ENCODE results near the gene FBXO28. TPM values are rescaled to one million over a fixed set of nuclear protein-coding genes. Genes with fewer than 3 reads are reported as not detected.

FBXO28 gene
- total and polyA plus RNA-seq, 5 donors, result 7.7 to 19.9 (median 19.0) TPM

DNA sequence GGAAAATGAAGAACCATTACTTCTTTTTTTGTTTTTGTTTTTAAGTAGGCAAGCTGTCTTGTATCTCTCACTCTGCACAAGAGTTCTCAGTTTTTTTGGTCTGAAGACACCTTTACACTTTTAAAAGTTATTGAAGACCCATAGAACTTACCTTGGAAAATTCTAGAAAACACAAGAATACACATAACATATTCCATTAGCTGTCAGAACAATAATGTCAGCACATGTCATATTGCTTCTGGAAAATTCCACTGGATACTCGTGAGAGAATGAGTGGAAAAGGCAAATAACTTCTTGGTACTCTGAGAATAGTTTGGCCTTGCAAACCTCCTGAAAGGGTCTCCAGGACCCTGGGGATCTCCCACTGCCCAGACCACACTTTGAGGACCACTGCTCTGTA is 4.8 kb downstream of the FBXO28 start:
- H3K27ac ChIP-seq (ENCODE audit: low read length), result no peak overlapping the region
- H3K27me3 ChIP-seq (ENCODE audit: control insufficient read depth, insufficient read depth), result no peaks in the 10 kb centered on the region
- 64% methylated on average over 1 of the region's 1 CpG for WGBS
- no peaks in the 10 kb centered on the region for H3K4me1 ChIP-seq (ENCODE audit: control insufficient read depth, insufficient read depth, low read length)
- no peak overlapping the region for H3K4me3 ChIP-seq (ENCODE audit: low read length)
- ATAC-seq (no peak), DNase-seq (no peak)
- intact Hi-C loops (cut with DNase I), result loop anchor here in 3 of 4 donors (5.0 to 10.0 kb wide), 3 partner anchors 214 to 336 kb away; partner anchors contain the start of gene NVL (in 2 of the 3)
- no peaks in the 10 kb centered on the region for H3K9me3 ChIP-seq (ENCODE audit: control insufficient read depth, low read length)

DNA sequence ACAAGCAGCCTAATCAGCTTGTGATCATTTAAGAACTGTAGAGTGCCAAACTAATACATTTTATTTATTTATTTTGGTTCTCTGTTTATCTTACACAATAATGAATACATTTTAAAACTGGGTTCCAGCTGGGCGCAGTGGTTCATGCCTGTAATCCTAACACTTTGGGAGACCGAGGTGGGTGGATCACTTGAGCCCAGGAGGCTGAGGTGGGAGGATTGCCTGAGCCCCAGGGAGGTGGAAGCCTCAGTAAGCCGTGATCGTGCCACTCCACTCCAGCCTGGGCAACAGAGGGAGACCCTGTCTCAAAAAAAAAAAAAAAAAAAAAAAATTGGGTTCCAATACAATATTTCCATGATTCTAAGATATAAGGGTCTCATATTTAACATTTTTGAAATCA is 9.2 kb downstream of the FBXO28 start:
- H3K4me1 ChIP-seq (ENCODE audit: control insufficient read depth, insufficient read depth, low read length), result no peaks in the 10 kb centered on the region
- H3K27ac ChIP-seq (ENCODE audit: low read length), result no peak overlapping the region
- no peak for DNase-seq
- no peaks in the 10 kb centered on the region for H3K27me3 ChIP-seq (ENCODE audit: control insufficient read depth, insufficient read depth)
- 94% methylated on average over 4 of the region's 4 CpGs for WGBS
- no peaks in the 10 kb centered on the region for H3K9me3 ChIP-seq (ENCODE audit: control insufficient read depth, low read length)
- no peak for ATAC-seq
- no peak overlapping the region for H3K4me3 ChIP-seq (ENCODE audit: low read length)
- intact Hi-C loops (cut with DNase I), result no loop called here

DNA sequence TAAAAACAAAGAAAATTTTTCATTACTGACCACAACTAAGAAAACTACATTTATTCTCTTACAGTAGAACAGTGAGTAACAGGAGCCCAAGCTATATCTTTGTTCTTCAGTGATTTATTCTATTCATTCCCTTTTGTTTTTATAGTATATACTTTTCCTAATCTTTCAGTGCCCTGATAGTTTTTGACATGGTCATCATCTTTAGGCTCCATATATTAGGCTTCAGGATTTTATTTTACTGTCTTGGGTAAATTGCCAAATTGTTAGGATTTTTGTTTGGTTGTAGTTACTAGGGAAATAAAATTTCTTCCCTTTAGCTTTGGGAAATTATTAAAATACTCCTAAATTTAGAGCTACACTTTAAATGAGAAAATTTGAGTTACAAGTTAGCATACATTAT is 10.3 kb downstream of the FBXO28 start:
- no peaks in the 10 kb centered on the region for H3K9me3 ChIP-seq (ENCODE audit: control insufficient read depth, low read length)
- H3K4me1 ChIP-seq (ENCODE audit: control insufficient read depth, insufficient read depth, low read length), result no peaks in the 10 kb centered on the region
- H3K27ac ChIP-seq (ENCODE audit: low read length), result no peak overlapping the region
- ATAC-seq (no peak), DNase-seq (no peak)
- H3K27me3 ChIP-seq (ENCODE audit: control insufficient read depth, insufficient read depth), result no peaks in the 10 kb centered on the region
- intact Hi-C loops (cut with DNase I), result no loop called here
- no peak overlapping the region for H3K4me3 ChIP-seq (ENCODE audit: low read length)

DNA sequence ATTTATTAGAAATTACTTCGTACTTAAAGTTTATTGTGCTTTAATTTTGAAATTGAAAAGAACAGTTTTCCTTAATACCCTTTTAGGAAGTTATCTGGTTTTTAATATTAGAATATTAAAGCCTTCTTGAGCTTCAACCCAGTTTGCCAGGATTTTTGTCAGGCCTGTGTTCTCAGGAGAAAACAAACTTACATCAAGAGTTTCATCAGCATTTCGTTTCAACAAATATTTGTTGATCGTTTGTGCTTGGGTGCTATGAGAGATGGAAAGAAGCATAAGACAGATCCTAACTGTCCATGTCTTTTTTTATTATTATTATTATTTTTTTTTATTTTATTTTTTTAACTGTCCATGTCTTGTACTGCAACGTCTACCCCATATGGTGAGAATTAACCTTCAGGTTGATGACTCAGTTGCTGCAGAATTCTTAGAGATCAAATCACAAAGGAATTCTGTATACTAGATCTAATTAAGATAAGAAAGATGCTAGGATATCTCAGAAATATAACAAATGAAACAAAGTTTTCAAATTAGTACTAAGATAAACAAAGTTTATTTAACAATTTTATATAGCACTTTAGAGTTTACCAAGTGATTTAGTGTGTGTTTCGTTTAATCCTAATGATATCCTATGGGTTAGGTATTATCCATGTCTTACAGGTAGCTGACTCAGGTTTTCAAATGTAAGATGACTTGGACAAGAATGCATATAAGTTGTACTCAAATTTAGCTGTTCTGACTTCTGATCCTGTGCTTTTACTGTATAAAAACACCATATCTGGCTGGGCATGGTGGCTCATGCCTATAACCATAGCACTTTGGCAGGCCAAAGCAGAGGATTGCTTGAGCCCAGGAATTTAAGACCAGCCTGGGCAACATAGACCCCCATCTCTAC is 14.3 kb downstream of the FBXO28 start:
- WGBS, result 83% methylated on average over 5 of the region's 5 CpGs
- H3K9me3 ChIP-seq (ENCODE audit: control insufficient read depth, low read length), result no peaks in the 10 kb centered on the region
- DNase-seq (no peak), ATAC-seq (no peak)
- no peaks in the 10 kb centered on the region for H3K27me3 ChIP-seq (ENCODE audit: control insufficient read depth, insufficient read depth)
- intact Hi-C loops (cut with DNase I), result no loop called here
- H3K4me1 ChIP-seq (ENCODE audit: control insufficient read depth, insufficient read depth, low read length), result no peaks in the 10 kb centered on the region
- H3K27ac ChIP-seq (ENCODE audit: low read length), result no peak overlapping the region
- H3K4me3 ChIP-seq (ENCODE audit: low read length), result no peak overlapping the region

DNA sequence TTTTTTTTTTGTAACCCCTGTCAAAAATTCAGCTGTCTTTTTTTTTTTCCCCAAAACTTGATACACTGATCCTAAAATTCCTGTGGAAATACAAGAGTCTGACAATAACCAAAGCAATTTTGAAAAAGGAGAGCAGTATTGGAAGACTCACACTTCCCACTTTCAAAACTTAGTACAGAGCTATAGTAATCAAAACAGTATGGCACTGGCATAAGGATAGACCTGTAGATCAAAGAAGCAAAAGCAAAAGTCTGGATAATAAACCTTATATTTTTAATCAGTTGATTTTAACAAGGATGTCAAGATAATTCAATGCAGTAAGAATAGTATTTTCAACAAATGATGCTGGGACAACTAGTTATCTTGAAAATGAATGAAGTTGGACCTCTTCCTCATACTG is 17.3 kb downstream of the FBXO28 start:
- Histone ChIP-seq H3K27me3 (ENCODE audit: control insufficient read depth, insufficient read depth) (no peaks in the 10 kb centered on the region), H3K4me3 (ENCODE audit: low read length) (no peak overlapping the region), H3K27ac (ENCODE audit: low read length) (no peak overlapping the region), H3K4me1 (ENCODE audit: control insufficient read depth, insufficient read depth, low read length) (no peaks in the 10 kb centered on the region), H3K9me3 (ENCODE audit: control insufficient read depth, low read length) (no peaks in the 10 kb centered on the region)
- DNase-seq, result no peak
- no peak for ATAC-seq
- intact Hi-C loops (cut with DNase I), result no loop called here

DNA sequence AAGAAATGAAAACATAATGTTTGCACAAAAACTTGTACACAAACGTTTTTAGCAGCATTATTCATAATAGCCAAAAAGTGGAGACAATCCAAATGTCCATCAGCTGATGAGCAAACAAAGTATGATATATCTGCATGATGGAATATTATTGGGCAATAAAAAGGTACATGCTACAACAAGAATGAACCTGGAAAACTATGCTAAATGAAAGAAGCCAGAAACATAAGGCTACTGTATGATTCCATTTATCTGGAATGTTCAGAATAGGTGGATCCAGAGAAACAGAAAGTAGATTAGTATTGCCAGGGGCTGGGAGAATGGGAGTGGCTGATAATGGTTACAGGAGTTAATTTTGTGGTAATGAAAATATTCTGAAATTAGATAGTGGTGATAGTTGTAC is 19.0 kb downstream of the FBXO28 start:
- H3K9me3 ChIP-seq (ENCODE audit: control insufficient read depth, low read length), result no peaks in the 10 kb centered on the region
- no peaks in the 10 kb centered on the region for H3K27me3 ChIP-seq (ENCODE audit: control insufficient read depth, insufficient read depth)
- ATAC-seq (no peak), DNase-seq (no peak)
- no peak overlapping the region for H3K4me3 ChIP-seq (ENCODE audit: low read length)
- WGBS, result 45% methylated on average over 1 of the region's 1 CpG
- no peak overlapping the region for H3K27ac ChIP-seq (ENCODE audit: low read length)
- no peaks in the 10 kb centered on the region for H3K4me1 ChIP-seq (ENCODE audit: control insufficient read depth, insufficient read depth, low read length)
- intact Hi-C loops (cut with DNase I), result no loop called here

DNA sequence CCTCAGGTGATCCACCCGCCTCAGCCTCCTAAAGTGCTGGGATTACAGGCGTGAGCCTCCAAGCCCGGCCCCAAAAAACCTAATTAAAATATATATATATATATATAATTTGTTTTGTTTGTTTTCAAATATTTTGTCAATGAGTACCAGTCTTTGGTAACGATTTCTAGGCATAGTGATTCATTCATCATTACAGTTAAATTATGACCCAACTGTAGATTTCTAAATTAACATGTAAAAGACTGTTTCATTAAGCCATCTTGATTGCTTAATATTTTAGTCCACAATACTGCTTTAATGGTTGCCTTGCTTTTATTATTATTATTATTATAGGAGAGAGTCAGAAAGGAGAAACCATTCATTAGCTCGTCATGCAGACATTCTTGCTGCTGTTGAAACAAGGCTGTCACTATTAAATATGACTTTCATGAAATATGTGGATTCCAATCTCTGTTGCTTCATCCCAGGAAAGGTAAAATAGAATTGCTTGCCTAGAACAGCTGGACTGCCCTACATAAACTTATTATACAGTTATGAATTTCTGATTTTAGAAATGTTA is 19.9 kb downstream of the FBXO28 start:
- H3K4me3 ChIP-seq (ENCODE audit: low read length), result no peak overlapping the region
- no peaks in the 10 kb centered on the region for H3K27me3 ChIP-seq (ENCODE audit: control insufficient read depth, insufficient read depth)
- no peaks in the 10 kb centered on the region for H3K9me3 ChIP-seq (ENCODE audit: control insufficient read depth, low read length)
- no peak overlapping the region for H3K27ac ChIP-seq (ENCODE audit: low read length)
- no peaks in the 10 kb centered on the region for H3K4me1 ChIP-seq (ENCODE audit: control insufficient read depth, insufficient read depth, low read length)
- intact Hi-C loops (cut with DNase I), result no loop called here
- ATAC-seq (no peak), DNase-seq (no peak)
- 90% methylated on average over 5 of the region's 5 CpGs for WGBS

DNA sequence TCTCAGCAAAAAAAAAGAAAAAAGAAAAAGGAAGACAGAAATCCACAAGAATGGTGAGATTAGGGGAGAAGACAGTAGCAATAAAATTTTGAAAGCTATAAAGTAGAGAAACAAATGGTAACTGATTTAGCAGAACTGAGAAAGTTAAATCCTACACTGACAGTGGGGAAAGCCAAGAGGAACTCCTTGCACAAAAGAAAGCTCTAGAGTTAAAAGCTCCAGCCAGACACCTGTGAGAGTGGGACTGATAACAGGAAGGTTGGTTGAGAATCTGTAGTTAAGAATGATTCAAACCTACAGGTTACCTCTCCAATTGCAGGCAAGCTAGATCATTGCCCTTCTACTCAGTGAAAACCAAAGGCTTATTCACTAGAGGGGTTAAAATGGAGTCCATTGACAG is 23.6 kb downstream of the FBXO28 start:
- Histone ChIP-seq H3K27ac (ENCODE audit: low read length) (no peak overlapping the region), H3K4me1 (ENCODE audit: control insufficient read depth, insufficient read depth, low read length) (no peaks in the 10 kb centered on the region), H3K4me3 (ENCODE audit: low read length) (no peak overlapping the region), H3K9me3 (ENCODE audit: control insufficient read depth, low read length) (no peaks in the 10 kb centered on the region), H3K27me3 (ENCODE audit: control insufficient read depth, insufficient read depth) (no peaks in the 10 kb centered on the region)
- intact Hi-C loops (cut with DNase I), result no loop called here
- ATAC-seq, result no peak
- no peak for DNase-seq

DNA sequence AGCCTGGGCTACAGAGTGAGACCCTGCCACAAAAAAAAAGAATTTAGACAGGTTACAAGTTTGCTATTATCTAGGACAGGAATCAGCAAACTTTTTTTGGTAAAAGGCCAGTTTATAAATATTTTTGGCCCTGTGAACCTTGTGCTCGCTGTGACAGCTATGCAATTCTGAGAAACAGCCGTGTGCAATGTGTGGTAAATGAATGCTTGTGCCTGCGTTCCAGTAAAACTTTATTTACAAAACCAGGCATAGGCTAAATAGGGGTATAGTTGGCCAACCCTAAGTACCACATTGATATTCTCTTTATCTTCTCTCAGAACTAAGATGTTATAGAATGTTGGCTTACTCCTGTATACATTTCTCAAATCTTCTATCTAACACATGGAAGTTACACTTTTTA is 24.3 kb downstream of the FBXO28 start:
- Histone ChIP-seq H3K4me3 (ENCODE audit: low read length) (no peak overlapping the region), H3K4me1 (ENCODE audit: control insufficient read depth, insufficient read depth, low read length) (no peaks in the 10 kb centered on the region), H3K9me3 (ENCODE audit: control insufficient read depth, low read length) (no peaks in the 10 kb centered on the region), H3K27me3 (ENCODE audit: control insufficient read depth, insufficient read depth) (no peaks in the 10 kb centered on the region), H3K27ac (ENCODE audit: low read length) (no peak overlapping the region)
- intact Hi-C loops (cut with DNase I), result no loop called here
- 93% methylated on average over 3 of the region's 3 CpGs for WGBS
- no peak for ATAC-seq
- no peak for DNase-seq

DNA sequence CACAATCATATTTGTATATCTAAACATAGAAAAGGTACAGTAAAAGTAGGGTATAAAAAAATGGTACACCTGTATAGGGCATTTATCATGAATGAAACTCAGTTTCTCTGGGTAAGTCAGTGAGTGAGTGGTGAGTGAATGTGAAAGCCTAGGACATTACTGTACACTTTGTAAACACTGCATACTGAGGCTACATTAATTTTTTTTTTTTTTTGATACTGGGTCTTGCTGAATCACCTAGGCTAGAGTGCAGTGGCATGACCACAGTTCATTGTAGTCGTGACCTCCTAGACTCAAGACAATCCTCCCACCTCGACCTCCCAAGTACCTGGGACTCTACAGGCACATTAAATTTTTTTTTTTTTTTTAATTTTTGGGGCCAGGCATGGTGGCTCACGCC is 27.8 kb downstream of the FBXO28 start:
- H3K27me3 ChIP-seq (ENCODE audit: control insufficient read depth, insufficient read depth), result no peaks in the 10 kb centered on the region
- H3K27ac ChIP-seq (ENCODE audit: low read length), result no peak overlapping the region
- intact Hi-C loops (cut with DNase I), result no loop called here
- 98% methylated on average over 3 of the region's 3 CpGs for WGBS
- H3K4me1 ChIP-seq (ENCODE audit: control insufficient read depth, insufficient read depth, low read length), result no peaks in the 10 kb centered on the region
- H3K9me3 ChIP-seq (ENCODE audit: control insufficient read depth, low read length), result no peaks in the 10 kb centered on the region
- no peak for ATAC-seq
- H3K4me3 ChIP-seq (ENCODE audit: low read length), result no peak overlapping the region
- DNase-seq, result no peak

DNA sequence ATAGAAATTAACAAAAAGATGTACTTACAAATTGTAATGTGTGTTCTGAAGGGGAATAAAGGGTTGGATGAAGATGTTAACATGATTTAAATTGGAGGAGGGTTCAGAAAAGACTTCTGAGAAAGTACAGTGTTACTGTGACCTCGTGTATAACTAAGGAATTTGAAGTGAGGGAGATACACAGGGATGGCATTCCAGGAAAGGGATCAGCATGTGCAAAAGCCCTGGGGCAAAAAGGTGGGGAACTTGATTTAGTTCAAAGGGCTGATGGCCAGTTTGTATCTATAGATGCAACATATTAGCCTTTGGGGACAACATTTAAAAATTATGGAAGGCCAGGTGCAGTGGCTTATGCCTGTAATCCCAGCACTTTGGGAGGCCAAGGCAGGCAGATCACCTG is 35.8 kb downstream of the FBXO28 start:
- 59% methylated on average over 1 of the region's 1 CpG for WGBS
- Histone ChIP-seq H3K9me3 (ENCODE audit: control insufficient read depth, low read length) (no peaks in the 10 kb centered on the region), H3K27me3 (ENCODE audit: control insufficient read depth, insufficient read depth) (no peaks in the 10 kb centered on the region), H3K4me3 (ENCODE audit: low read length) (no peak overlapping the region), H3K4me1 (ENCODE audit: control insufficient read depth, insufficient read depth, low read length) (no peaks in the 10 kb centered on the region), H3K27ac (ENCODE audit: low read length) (no peak overlapping the region)
- ATAC-seq, result no peak
- no peak for DNase-seq
- intact Hi-C loops (cut with DNase I), result no loop called here
